HEK293 (cell line): ENCODE results near the gene FAM110D.
A peak's percentile ranks its signal among the peaks of the same experiment; 100 is the strongest.

Source experiments
- CTCF ChIP-seq: fragments of 450-650 bp; formaldehyde crosslinking; IDR thresholded peaks from 2 replicates; pipeline ENCODE4 v1.5.1; 2016; ENCODE audit warnings: missing biosample characterization, missing genetic modification characterization
- MYNN ChIP-seq: fragments of 450-650 bp; formaldehyde crosslinking; IDR thresholded peaks from 2 replicates; pipeline ENCODE4 v1.5.1; 2016; ENCODE audit warnings: missing biosample characterization, missing genetic modification characterization, borderline replicate concordance
- OSR2 ChIP-seq: fragments of 450-650 bp; formaldehyde crosslinking; IDR thresholded peaks from 2 replicates; pipeline ENCODE4 v1.5.1; 2016; ENCODE audit warnings: missing biosample characterization, missing genetic modification characterization
- PATZ1 ChIP-seq: fragments of 450-650 bp; formaldehyde crosslinking; IDR thresholded peaks from 2 replicates; pipeline ENCODE4 v1.5.1; 2016; ENCODE audit warnings: missing biosample characterization, missing genetic modification characterization
- YY1 ChIP-seq: fragments of 450-650 bp; formaldehyde crosslinking; IDR thresholded peaks from 2 replicates; pipeline ENCODE4 v1.5.1; 2018; ENCODE audit warnings: missing biosample characterization, missing genetic modification characterization
- ZNF10 ChIP-seq: fragments of 450-650 bp; formaldehyde crosslinking; IDR thresholded peaks from 2 replicates; pipeline ENCODE4 v1.5.1; 2017; ENCODE audit warnings: missing biosample characterization, missing genetic modification characterization
- ZNF214 ChIP-seq: fragments of 450-650 bp; formaldehyde crosslinking; IDR thresholded peaks from 2 replicates; pipeline ENCODE4 v1.5.1; 2017; ENCODE audit warnings: missing biosample characterization, mild to moderate bottlenecking, missing genetic modification characterization, borderline replicate concordance
- ZNF398 ChIP-seq: fragments of 450-650 bp; formaldehyde crosslinking; IDR thresholded peaks from 2 replicates; pipeline ENCODE4 v1.5.1; 2017; ENCODE audit warnings: missing biosample characterization, missing genetic modification characterization
- ZNF529 ChIP-seq: fragments of 450-650 bp; formaldehyde crosslinking; IDR thresholded peaks from 2 replicates; pipeline ENCODE4 v1.5.1; 2017; ENCODE audit warnings: missing genetic modification characterization, missing biosample characterization; ENCODE audit not compliant: insufficient replicate concordance
- ZNF544 ChIP-seq: fragments of 450-650 bp; formaldehyde crosslinking; IDR thresholded peaks from 2 replicates; pipeline ENCODE4 v1.5.0; 2017; ENCODE audit warnings: missing biosample characterization, missing genetic modification characterization
- ZNF610 ChIP-seq: fragments of 450-650 bp; formaldehyde crosslinking; IDR thresholded peaks from 2 replicates; pipeline ENCODE4 v1.5.1; 2016; ENCODE audit warnings: missing biosample characterization, missing genetic modification characterization, borderline replicate concordance
- ZNF747 ChIP-seq: fragments of 450-650 bp; formaldehyde crosslinking; IDR thresholded peaks from 2 replicates; pipeline ENCODE4 v1.5.1; 2016; ENCODE audit warnings: missing biosample characterization, missing genetic modification characterization
- ZNF768 ChIP-seq: fragments of 450-650 bp; formaldehyde crosslinking; IDR thresholded peaks from 2 replicates; pipeline ENCODE4 v1.5.1; 2018; ENCODE audit warnings: missing biosample characterization, mild to moderate bottlenecking, missing genetic modification characterization
- ZSCAN23 ChIP-seq: fragments of 450-650 bp; formaldehyde crosslinking; IDR thresholded peaks from 2 replicates; pipeline ENCODE4 v1.5.1; 2016; ENCODE audit warnings: missing biosample characterization, missing genetic modification characterization
- TF ChIP-seq, protein P1 (sequence below): fragments of 450-650 bp; formaldehyde crosslinking; IDR thresholded peaks from 2 replicates; pipeline ENCODE4 v1.5.1; 2017; ENCODE audit warnings: missing biosample characterization, missing genetic modification characterization
- TF ChIP-seq, protein P2 (sequence below): fragments of 450-650 bp; formaldehyde crosslinking; IDR thresholded peaks from 2 replicates; pipeline ENCODE4 v1.5.1; 2016; ENCODE audit warnings: missing biosample characterization, missing genetic modification characterization, borderline replicate concordance
- TF ChIP-seq, protein P3 (sequence below): fragments of 450-650 bp; formaldehyde crosslinking; IDR thresholded peaks from 2 replicates; pipeline ENCODE4 v1.5.1; 2016; ENCODE audit warnings: missing biosample characterization, missing genetic modification characterization
- TF ChIP-seq, protein P4 (sequence below): fragments of 450-650 bp; formaldehyde crosslinking; IDR thresholded peaks from 2 replicates; pipeline ENCODE4 v1.5.1; 2016; ENCODE audit warnings: missing biosample characterization, missing genetic modification characterization

The FAM110D gene

DNA sequence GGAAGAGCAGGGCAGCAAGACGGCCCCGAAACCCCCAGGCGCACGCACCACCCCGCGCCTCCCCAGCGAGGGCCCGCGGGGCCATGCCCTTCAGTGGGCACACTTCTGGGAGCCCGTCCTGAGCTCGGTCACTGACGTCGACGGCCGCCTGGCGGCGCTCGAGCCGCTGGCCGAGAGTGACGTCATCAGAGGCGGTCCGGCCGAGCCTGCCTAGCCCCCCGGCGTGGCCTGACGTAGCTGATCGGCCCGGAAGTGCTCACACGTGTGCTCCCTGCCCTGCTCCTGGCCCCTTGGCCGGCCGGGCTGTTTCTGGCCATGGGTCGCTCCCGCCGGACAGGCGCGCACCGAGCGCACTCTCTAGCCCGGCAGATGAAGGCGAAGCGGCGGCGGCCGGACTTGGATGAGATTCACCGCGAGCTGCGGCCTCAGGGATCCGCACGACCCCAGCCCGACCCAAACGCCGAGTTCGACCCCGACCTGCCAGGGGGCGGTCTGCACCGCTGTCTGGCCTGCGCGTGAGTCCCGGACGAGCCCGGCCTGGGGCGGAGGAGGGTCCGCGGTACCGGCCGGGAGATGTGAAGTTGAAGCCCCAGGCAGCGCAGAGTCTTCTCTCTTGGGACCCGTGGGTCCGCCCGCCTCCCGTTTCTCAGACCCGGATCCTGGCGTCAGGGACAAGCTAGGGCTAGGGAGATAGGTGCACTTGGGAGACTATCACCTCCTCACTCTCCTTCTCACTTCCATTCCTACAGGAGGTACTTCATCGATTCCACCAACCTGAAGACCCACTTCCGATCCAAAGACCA is 11.0 kb downstream of the FAM110D start, which contains the start of gene ZNF593 (continued):
- TF ChIP-seq, protein P1, sequence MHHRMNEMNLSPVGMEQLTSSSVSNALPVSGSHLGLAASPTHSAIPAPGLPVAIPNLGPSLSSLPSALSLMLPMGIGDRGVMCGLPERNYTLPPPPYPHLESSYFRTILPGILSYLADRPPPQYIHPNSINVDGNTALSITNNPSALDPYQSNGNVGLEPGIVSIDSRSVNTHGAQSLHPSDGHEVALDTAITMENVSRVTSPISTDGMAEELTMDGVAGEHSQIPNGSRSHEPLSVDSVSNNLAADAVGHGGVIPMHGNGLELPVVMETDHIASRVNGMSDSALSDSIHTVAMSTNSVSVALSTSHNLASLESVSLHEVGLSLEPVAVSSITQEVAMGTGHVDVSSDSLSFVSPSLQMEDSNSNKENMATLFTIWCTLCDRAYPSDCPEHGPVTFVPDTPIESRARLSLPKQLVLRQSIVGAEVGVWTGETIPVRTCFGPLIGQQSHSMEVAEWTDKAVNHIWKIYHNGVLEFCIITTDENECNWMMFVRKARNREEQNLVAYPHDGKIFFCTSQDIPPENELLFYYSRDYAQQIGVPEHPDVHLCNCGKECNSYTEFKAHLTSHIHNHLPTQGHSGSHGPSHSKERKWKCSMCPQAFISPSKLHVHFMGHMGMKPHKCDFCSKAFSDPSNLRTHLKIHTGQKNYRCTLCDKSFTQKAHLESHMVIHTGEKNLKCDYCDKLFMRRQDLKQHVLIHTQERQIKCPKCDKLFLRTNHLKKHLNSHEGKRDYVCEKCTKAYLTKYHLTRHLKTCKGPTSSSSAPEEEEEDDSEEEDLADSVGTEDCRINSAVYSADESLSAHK (tag by site-specific recombination) = peak; percentile 61
- TF ChIP-seq, protein P2, sequence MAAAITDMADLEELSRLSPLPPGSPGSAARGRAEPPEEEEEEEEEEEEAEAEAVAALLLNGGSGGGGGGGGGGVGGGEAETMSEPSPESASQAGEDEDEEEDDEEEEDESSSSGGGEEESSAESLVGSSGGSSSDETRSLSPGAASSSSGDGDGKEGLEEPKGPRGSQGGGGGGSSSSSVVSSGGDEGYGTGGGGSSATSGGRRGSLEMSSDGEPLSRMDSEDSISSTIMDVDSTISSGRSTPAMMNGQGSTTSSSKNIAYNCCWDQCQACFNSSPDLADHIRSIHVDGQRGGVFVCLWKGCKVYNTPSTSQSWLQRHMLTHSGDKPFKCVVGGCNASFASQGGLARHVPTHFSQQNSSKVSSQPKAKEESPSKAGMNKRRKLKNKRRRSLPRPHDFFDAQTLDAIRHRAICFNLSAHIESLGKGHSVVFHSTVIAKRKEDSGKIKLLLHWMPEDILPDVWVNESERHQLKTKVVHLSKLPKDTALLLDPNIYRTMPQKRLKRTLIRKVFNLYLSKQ (tag by site-specific recombination) = 0 out of 2 replicates have a peak, but pooled peaks have one; percentile 5
- TF ChIP-seq ZNF398 (tag by site-specific recombination) = peak; percentile 16; the same call in 1 of the 2 replicates
- TF ChIP-seq PATZ1 (tag by site-specific recombination) = peak; percentile 93
- TF ChIP-seq ZNF544 (tag by site-specific recombination) = no peak
- TF ChIP-seq ZNF10 (tag by site-specific recombination) = no peak
- TF ChIP-seq ZNF768 (tag by site-specific recombination) = no peak
- TF ChIP-seq ZNF214 (tag by site-specific recombination) = no peak
- no peak for TF ChIP-seq MYNN (tag by site-specific recombination)
- peak; percentile 53; the same call in 1 of the 2 replicates for TF ChIP-seq YY1 (tag by site-specific recombination)
- peak; percentile 66 for TF ChIP-seq ZNF610 (tag by site-specific recombination)
- no peak for TF ChIP-seq ZNF747
- TF ChIP-seq, protein P3, sequence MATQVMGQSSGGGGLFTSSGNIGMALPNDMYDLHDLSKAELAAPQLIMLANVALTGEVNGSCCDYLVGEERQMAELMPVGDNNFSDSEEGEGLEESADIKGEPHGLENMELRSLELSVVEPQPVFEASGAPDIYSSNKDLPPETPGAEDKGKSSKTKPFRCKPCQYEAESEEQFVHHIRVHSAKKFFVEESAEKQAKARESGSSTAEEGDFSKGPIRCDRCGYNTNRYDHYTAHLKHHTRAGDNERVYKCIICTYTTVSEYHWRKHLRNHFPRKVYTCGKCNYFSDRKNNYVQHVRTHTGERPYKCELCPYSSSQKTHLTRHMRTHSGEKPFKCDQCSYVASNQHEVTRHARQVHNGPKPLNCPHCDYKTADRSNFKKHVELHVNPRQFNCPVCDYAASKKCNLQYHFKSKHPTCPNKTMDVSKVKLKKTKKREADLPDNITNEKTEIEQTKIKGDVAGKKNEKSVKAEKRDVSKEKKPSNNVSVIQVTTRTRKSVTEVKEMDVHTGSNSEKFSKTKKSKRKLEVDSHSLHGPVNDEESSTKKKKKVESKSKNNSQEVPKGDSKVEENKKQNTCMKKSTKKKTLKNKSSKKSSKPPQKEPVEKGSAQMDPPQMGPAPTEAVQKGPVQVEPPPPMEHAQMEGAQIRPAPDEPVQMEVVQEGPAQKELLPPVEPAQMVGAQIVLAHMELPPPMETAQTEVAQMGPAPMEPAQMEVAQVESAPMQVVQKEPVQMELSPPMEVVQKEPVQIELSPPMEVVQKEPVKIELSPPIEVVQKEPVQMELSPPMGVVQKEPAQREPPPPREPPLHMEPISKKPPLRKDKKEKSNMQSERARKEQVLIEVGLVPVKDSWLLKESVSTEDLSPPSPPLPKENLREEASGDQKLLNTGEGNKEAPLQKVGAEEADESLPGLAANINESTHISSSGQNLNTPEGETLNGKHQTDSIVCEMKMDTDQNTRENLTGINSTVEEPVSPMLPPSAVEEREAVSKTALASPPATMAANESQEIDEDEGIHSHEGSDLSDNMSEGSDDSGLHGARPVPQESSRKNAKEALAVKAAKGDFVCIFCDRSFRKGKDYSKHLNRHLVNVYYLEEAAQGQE (tag by site-specific recombination) = peak; percentile 21; the same call in 1 of the 2 replicates
- peak; percentile 98 for TF ChIP-seq CTCF (tag by site-specific recombination)
- TF ChIP-seq, protein P4, sequence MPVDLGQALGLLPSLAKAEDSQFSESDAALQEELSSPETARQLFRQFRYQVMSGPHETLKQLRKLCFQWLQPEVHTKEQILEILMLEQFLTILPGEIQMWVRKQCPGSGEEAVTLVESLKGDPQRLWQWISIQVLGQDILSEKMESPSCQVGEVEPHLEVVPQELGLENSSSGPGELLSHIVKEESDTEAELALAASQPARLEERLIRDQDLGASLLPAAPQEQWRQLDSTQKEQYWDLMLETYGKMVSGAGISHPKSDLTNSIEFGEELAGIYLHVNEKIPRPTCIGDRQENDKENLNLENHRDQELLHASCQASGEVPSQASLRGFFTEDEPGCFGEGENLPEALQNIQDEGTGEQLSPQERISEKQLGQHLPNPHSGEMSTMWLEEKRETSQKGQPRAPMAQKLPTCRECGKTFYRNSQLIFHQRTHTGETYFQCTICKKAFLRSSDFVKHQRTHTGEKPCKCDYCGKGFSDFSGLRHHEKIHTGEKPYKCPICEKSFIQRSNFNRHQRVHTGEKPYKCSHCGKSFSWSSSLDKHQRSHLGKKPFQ (tag by site-specific recombination) = 0 out of 2 replicates have a peak, but pooled peaks have one; percentile 52
- no peak for TF ChIP-seq ZNF529
- TF ChIP-seq ZSCAN23 (tag by site-specific recombination) = peak; percentile 95
- TF ChIP-seq OSR2 (tag by site-specific recombination) = peak; percentile 35
